Trophoblast cell (in vitro differentiated cells and primary cell): ENCODE measurements around the gene LRRC8D.

Experiments
- DNase-seq, 2 donors: peaks; one replicate each; pipeline ENCODE4 v3.0.0-alpha.2; 2016
- H2AFZ ChIP-seq: 2 replicates; pipeline ENCODE4 v1.6.1; 2013; ENCODE audit warnings: low read length, moderate library complexity, mild to moderate bottlenecking; ENCODE audit not compliant: insufficient read depth, poor library complexity
- H2AK5ac ChIP-seq: 2 replicates; pipeline ENCODE4 v1.6.1; 2013; ENCODE audit warnings: mild to moderate bottlenecking, low read length
- H2BK120ac ChIP-seq: 2 replicates; pipeline ENCODE4 v1.6.1; 2013; ENCODE audit warnings: low read length, mild to moderate bottlenecking, moderate library complexity; ENCODE audit not compliant: insufficient read depth, poor library complexity
- H2BK12ac ChIP-seq: 2 replicates; pipeline ENCODE4 v1.6.1; 2013; ENCODE audit warnings: mild to moderate bottlenecking, low read length, moderate library complexity
- H2BK5ac ChIP-seq: 2 replicates; pipeline ENCODE4 v1.6.1; 2013; ENCODE audit warnings: low read length, low read depth, moderate library complexity, mild to moderate bottlenecking; ENCODE audit not compliant: poor library complexity
- H3K14ac ChIP-seq: 2 replicates; pipeline ENCODE4 v1.6.1; 2013; ENCODE audit warnings: mild to moderate bottlenecking, low read length
- H3K18ac ChIP-seq: 2 replicates; pipeline ENCODE4 v1.6.1; 2013; ENCODE audit warnings: mild to moderate bottlenecking, low read length
- H3K23ac ChIP-seq: 2 replicates; pipeline ENCODE4 v1.6.1; 2013; ENCODE audit warnings: low read length
- H3K27ac ChIP-seq: 2 replicates; pipeline ENCODE4 v1.5.1; 2013; ENCODE audit warnings: low read depth, mild to moderate bottlenecking, inconsistent platforms, low read length, moderate library complexity
- H3K27me3 ChIP-seq: 2 replicates; pipeline ENCODE4 v1.6.1; 2013; ENCODE audit warnings: inconsistent platforms, mild to moderate bottlenecking, low read length, moderate library complexity; ENCODE audit not compliant: insufficient read depth
- H3K36me3 ChIP-seq, 2 experiments: 1 replicate in 1 of 2; 2 replicates in 1 of 2; pipeline ENCODE4 v1.6.1; 2013; ENCODE audit warnings: low read length in 2 of 2, mild to moderate bottlenecking in 2 of 2, moderate library complexity in 1 of 2; ENCODE audit not compliant: insufficient read depth in 2 of 2, control insufficient read depth in 1 of 2
- H3K4ac ChIP-seq: 2 replicates; pipeline ENCODE4 v1.6.1; 2013; ENCODE audit warnings: low read depth, mild to moderate bottlenecking, low read length, moderate library complexity
- H3K4me1 ChIP-seq, 2 experiments: 1 replicate in 1 of 2; 2 replicates in 1 of 2; pipeline ENCODE4 v1.6.1; 2013; ENCODE audit warnings: low read length in 2 of 2, mild to moderate bottlenecking in 2 of 2, moderate library complexity in 1 of 2; ENCODE audit not compliant: insufficient read depth in 2 of 2, control insufficient read depth in 1 of 2
- H3K4me2 ChIP-seq: 2 replicates; pipeline ENCODE4 v1.6.1; 2013; ENCODE audit warnings: inconsistent platforms, mild to moderate bottlenecking, low read length, moderate library complexity
- H3K4me3 ChIP-seq: 2 replicates; pipeline ENCODE4 v1.5.1; 2013; ENCODE audit warnings: mild to moderate bottlenecking, low read depth, low read length, inconsistent platforms
- H3K79me1 ChIP-seq: one replicate; pipeline ENCODE4 v1.6.1; 2013; ENCODE audit warnings: low read length
- H3K79me2 ChIP-seq: 2 replicates; pipeline ENCODE4 v1.6.1; 2013; ENCODE audit warnings: low read length, mild to moderate bottlenecking; ENCODE audit not compliant: control insufficient read depth, insufficient read depth, poor library complexity
- H3K9ac ChIP-seq: 2 replicates; pipeline ENCODE4 v1.6.1; 2013; ENCODE audit warnings: mild to moderate bottlenecking, low read length
- H3K9me3 ChIP-seq: 2 replicates; pipeline ENCODE4 v1.6.1; 2013; ENCODE audit warnings: low read depth, mild to moderate bottlenecking, control low read depth, inconsistent platforms, low read length; ENCODE audit not compliant: insufficient read depth
- H4K12ac ChIP-seq: 2 replicates; pipeline ENCODE4 v1.6.1; 2013; ENCODE audit warnings: low read depth, mild to moderate bottlenecking, low read length, moderate library complexity
- H4K8ac ChIP-seq: 2 replicates; pipeline ENCODE4 v1.6.1; 2013; ENCODE audit warnings: low read depth, mild to moderate bottlenecking, low read length, moderate library complexity
- H4K91ac ChIP-seq: one replicate; pipeline ENCODE4 v1.6.1; 2013; ENCODE audit warnings: low read depth, mild to moderate bottlenecking, low read length, moderate library complexity
- WGBS: extraction: QIAGEN DNeasy Blood & Tissue Kit; methylation state at CpG from one replicate; pipeline ENCODE4 v1.1.7; 2013; ENCODE audit warnings: missing lambda C conversion rate; ENCODE audit not compliant: insufficient read length, insufficient coverage; ENCODE audit errors: extremely low coverage; 5-methylcytosine and 5-hydroxymethylcytosine counted together

Gene LRRC8D

GRCh38 chr1:89882348-89883029 is 61.7 kb downstream of the LRRC8D start:
- Histone ChIP-seq H4K12ac (no peak overlapping the region), H3K9me3 (peaks cover 4% of the 10 kb centered on the region), H3K14ac (no peak overlapping the region), H3K18ac (no peak overlapping the region), H2BK5ac (no peak overlapping the region), H2AK5ac (no peak overlapping the region), H3K23ac (no peak overlapping the region), H4K8ac (no peak overlapping the region), H3K79me1 (peaks cover 3% of the 10 kb centered on the region), H3K27me3 (no peaks in the 10 kb centered on the region), H3K27ac (no peak overlapping the region), H4K91ac (no peak overlapping the region), H3K36me3 (peaks cover 2 to 5% of the 10 kb centered on the region in 2 experiments), H3K79me2 (no peaks in the 10 kb centered on the region), H3K4ac (no peak overlapping the region), H3K9ac (no peak overlapping the region), H2AFZ (no peak overlapping the region), H3K4me2 (no peak overlapping the region), H2BK120ac (no peak overlapping the region), H3K4me3 (no peak overlapping the region), H2BK12ac (no peak overlapping the region), H3K4me1 (peaks cover 0 to 4% of the 10 kb centered on the region in 2 experiments)
- no CpG with 5 or more reads among the region's 6 CpGs for WGBS
- DNase-seq = no peak

GRCh38 chr1:89883030-89883379 is 62.2 kb downstream of the LRRC8D start:
- no peak overlapping the region for H2AFZ ChIP-seq
- H3K27me3 ChIP-seq = no peaks in the 10 kb centered on the region
- H3K79me1 ChIP-seq = peaks cover 4% of the 10 kb centered on the region
- DNase-seq = no peak
- H2BK12ac ChIP-seq = no peak overlapping the region
- no peak overlapping the region for H4K8ac ChIP-seq
- H4K12ac ChIP-seq = no peak overlapping the region
- H3K27ac ChIP-seq = no peak overlapping the region
- no peak overlapping the region for H3K4me2 ChIP-seq
- H3K23ac ChIP-seq = no peak overlapping the region
- H2AK5ac ChIP-seq = no peak overlapping the region
- H3K18ac ChIP-seq = no peak overlapping the region
- no peaks in the 10 kb centered on the region for H3K79me2 ChIP-seq
- H3K4me1 ChIP-seq = peaks cover 0 to 6% of the 10 kb centered on the region in 2 experiments
- WGBS = no CpG with 5 or more reads among the region's 6 CpGs
- peaks cover 4% of the 10 kb centered on the region for H3K9me3 ChIP-seq
- no peak overlapping the region for H3K9ac ChIP-seq
- no peak overlapping the region for H4K91ac ChIP-seq
- H3K4ac ChIP-seq = no peak overlapping the region
- H3K14ac ChIP-seq = no peak overlapping the region
- no peak overlapping the region for H2BK120ac ChIP-seq
- H3K36me3 ChIP-seq = peaks cover 2 to 5% of the 10 kb centered on the region in 2 experiments
- H2BK5ac ChIP-seq = no peak overlapping the region
- no peak overlapping the region for H3K4me3 ChIP-seq

- WGBS = no CpG with 5 or more reads among the region's 6 CpGs
- peaks cover 12% of the 10 kb centered on the region for H3K79me1 ChIP-seq
- H4K12ac ChIP-seq = no peak overlapping the region
- peak overlapping the region; percentile 67 for H2BK12ac ChIP-seq
- no peak overlapping the region for H2BK5ac ChIP-seq
- H2AFZ ChIP-seq = no peak overlapping the region
- no peak overlapping the region for H2BK120ac ChIP-seq
- peaks cover 4% of the 10 kb centered on the region for H3K9me3 ChIP-seq
- H3K79me2 ChIP-seq = peaks cover 3% of the 10 kb centered on the region
- H3K27ac ChIP-seq = no peak overlapping the region
- peaks cover 5 to 13% of the 10 kb centered on the region in 2 experiments for H3K4me1 ChIP-seq
- DNase-seq = peak in 1 of 2 donors; percentile 68
- H3K23ac ChIP-seq = no peak overlapping the region
- H3K36me3 ChIP-seq = peaks cover 2 to 5% of the 10 kb centered on the region in 2 experiments
- no peak overlapping the region for H3K18ac ChIP-seq
- H3K4ac ChIP-seq = peak overlapping the region; percentile 40
- no peak overlapping the region for H2AK5ac ChIP-seq
- H4K91ac ChIP-seq = no peak overlapping the region
- H3K4me2 ChIP-seq = no peak overlapping the region
- no peak overlapping the region for H4K8ac ChIP-seq
- no peaks in the 10 kb centered on the region for H3K27me3 ChIP-seq
- peak overlapping the region; percentile 25 for H3K14ac ChIP-seq
- no peak overlapping the region for H3K4me3 ChIP-seq
- H3K9ac ChIP-seq = no peak overlapping the region
Measured at GRCh38 chr1:89884718-89885596, 64.1 kb downstream of the LRRC8D start.

GRCh38 chr1:89887270-89887669 is 66.4 kb downstream of the LRRC8D start:
- no CpG with 5 or more reads among the region's 2 CpGs for WGBS
- H2AFZ ChIP-seq = no peak overlapping the region

More at GRCh38 chr1:89887270-89887669, 66.4 kb downstream of the LRRC8D start:
- Histone ChIP-seq H4K8ac (no peak overlapping the region), H2BK12ac (no peak overlapping the region), H3K36me3 (peaks cover 0 to 2% of the 10 kb centered on the region in 2 experiments), H4K12ac (no peak overlapping the region), H3K4ac (no peak overlapping the region), H3K9ac (no peak overlapping the region), H3K79me2 (peaks cover 3% of the 10 kb centered on the region), H3K4me3 (no peak overlapping the region), H4K91ac (no peak overlapping the region), H2AK5ac (no peak overlapping the region), H3K4me2 (no peak overlapping the region), H3K79me1 (peaks cover 16% of the 10 kb centered on the region), H3K27ac (no peak overlapping the region), H3K27me3 (no peaks in the 10 kb centered on the region), H3K18ac (no peak overlapping the region), H3K14ac (no peak overlapping the region), H3K4me1 (peaks cover 9 to 16% of the 10 kb centered on the region in 2 experiments), H3K23ac (no peak overlapping the region), H2BK5ac (no peak overlapping the region), H2BK120ac (no peak overlapping the region), H3K9me3 (no peaks in the 10 kb centered on the region)
- DNase-seq = peak; percentile 10 to 57
